Neural cell (in vitro differentiated cells): ENCODE measurements around the gene HES3.
"Not testable (repeated sequence)": the region's sequence is repeated elsewhere in the genome, so short reads cannot be mapped to it uniquely, and the experiment has no call there.

ENCODE experiments used
- CTCF ChIP-seq: fragments of 450-650 bp; IDR thresholded peaks from 2 replicates; pipeline ENCODE4 v1.5.1; 2014; ENCODE audit warnings: antibody characterized with exemption, mild to moderate bottlenecking, moderate library complexity; ENCODE audit not compliant: poor library complexity, severe bottlenecking
- EP300 ChIP-seq: fragments of 450-650 bp; conservative IDR thresholded peaks from 2 replicates; pipeline ENCODE4 v1.6.1; 2014; ENCODE audit warnings: antibody characterized with exemption, mild to moderate bottlenecking, moderate library complexity; ENCODE audit not compliant: poor library complexity, severe bottlenecking
- EZH2 ChIP-seq: fragments of 200-600, 300-800 bp; shearing (Covaris generic), sonication (generic); IDR thresholded peaks from 2 replicates; pipeline ENCODE4 v1.6.1; 2014; ENCODE audit warnings: antibody characterized with exemption, low read length, borderline replicate concordance, mild to moderate bottlenecking; ENCODE audit not compliant: insufficient read depth, poor library complexity, severe bottlenecking
- MXI1 ChIP-seq: fragments of 450-650 bp; conservative IDR thresholded peaks from 2 replicates; pipeline ENCODE4 v1.6.1; 2014; ENCODE audit warnings: antibody characterized with exemption, mild to moderate bottlenecking; ENCODE audit not compliant: poor library complexity, severe bottlenecking
- RAD21 ChIP-seq: fragments of 450-650 bp; conservative IDR thresholded peaks from 2 replicates; pipeline ENCODE4 v1.6.1; 2014; ENCODE audit warnings: antibody characterized with exemption, mild to moderate bottlenecking, moderate library complexity
- TAF1 ChIP-seq: IDR thresholded peaks from 2 replicates; pipeline ENCODE4 v1.6.1; 2012; ENCODE audit warnings: low read depth

- TF ChIP-seq CTCF, MXI1, RAD21, EZH2, TAF1, EP300: not testable (repeated sequence)
Measured at GRCh38 chr1:6219641-6220040, 24.3 kb upstream of the HES3 start.
